Astrocyte (in vitro differentiated cells and primary cell): ENCODE data around the gene IBTK. TPM values are rescaled to one million over a fixed set of nuclear protein-coding genes. Genes with fewer than 3 reads are reported as not detected.
"Not testable (repeated sequence)": the region's sequence is repeated elsewhere in the genome, so short reads cannot be mapped to it uniquely, and the experiment has no call there.

ENCODE experiments used
- DNase-seq: peaks from one replicate; pipeline ENCODE4 v3.0.0-alpha.2; 2010; ENCODE audit warnings: low read depth
- FAIRE-seq: peaks from 2 replicates; lab custom pipeline; 2011; peaks lifted over from hg19 to GRCh38; lab: Jason Lieb, UNC
- H2AFZ ChIP-seq: 2 replicates; pipeline ENCODE4 v1.6.0; 2012; ENCODE audit warnings: low read depth, low read length, inconsistent platforms
- H3K27ac ChIP-seq: 2 replicates; pipeline ENCODE4 v1.5.1; 2011; ENCODE audit warnings: low read depth, low read length, inconsistent platforms
- H3K27me3 ChIP-seq: 2 replicates; pipeline ENCODE4 v1.6.0; 2011; ENCODE audit warnings: low read length, inconsistent platforms; ENCODE audit not compliant: insufficient read depth
- H3K36me3 ChIP-seq: 2 replicates; pipeline ENCODE4 v1.5.1; 2011; ENCODE audit warnings: low read length, inconsistent platforms; ENCODE audit not compliant: insufficient read depth
- H3K4me1 ChIP-seq: 2 replicates; pipeline ENCODE4 v1.5.1; 2011; ENCODE audit warnings: low read length, inconsistent platforms; ENCODE audit not compliant: insufficient read depth
- H3K4me2 ChIP-seq: 2 replicates; pipeline ENCODE4 v1.6.0; 2012; ENCODE audit warnings: low read length, inconsistent platforms
- H3K4me3 ChIP-seq: 2 replicates; pipeline ENCODE4 v1.5.1; 2011; ENCODE audit warnings: low read depth, mild to moderate bottlenecking, low read length, inconsistent platforms; ENCODE audit not compliant: insufficient read depth
- H3K79me2 ChIP-seq: 2 replicates; pipeline ENCODE4 v1.6.0; 2012; ENCODE audit warnings: mild to moderate bottlenecking, low read length, inconsistent platforms; ENCODE audit not compliant: insufficient read depth
- H3K9ac ChIP-seq: 2 replicates; pipeline ENCODE4 v1.6.0; 2012; ENCODE audit warnings: mild to moderate bottlenecking, low read length, inconsistent platforms
- H3K9me3 ChIP-seq: 2 replicates; pipeline ENCODE4 v1.5.1; 2012; ENCODE audit warnings: low read depth, mild to moderate bottlenecking, low read length, inconsistent platforms; ENCODE audit not compliant: insufficient read depth
- H4K20me1 ChIP-seq: 2 replicates; pipeline ENCODE4 v1.6.0; 2012; ENCODE audit warnings: low read length, inconsistent platforms; ENCODE audit not compliant: insufficient read depth
- H3K27ac Mint-ChIP-seq: one replicate; pipeline ENCODE4 v1.8.0; 2021; ENCODE audit warnings: mild to moderate bottlenecking, mixed read lengths; ENCODE audit not compliant: unreplicated experiment
- H3K27me3 Mint-ChIP-seq: one replicate; pipeline ENCODE4 v1.8.0; 2021; ENCODE audit warnings: low read depth, mixed read lengths; ENCODE audit not compliant: unreplicated experiment
- H3K36me3 Mint-ChIP-seq: one replicate; pipeline ENCODE4 v1.8.0; 2021; ENCODE audit warnings: low read depth, mixed read lengths; ENCODE audit not compliant: unreplicated experiment
- H3K4me1 Mint-ChIP-seq: one replicate; pipeline ENCODE4 v1.8.0; 2021; ENCODE audit warnings: low read depth, mixed read lengths; ENCODE audit not compliant: unreplicated experiment
- H3K4me3 Mint-ChIP-seq: one replicate; pipeline ENCODE4 v1.8.0; 2021; ENCODE audit warnings: mild to moderate bottlenecking, moderate library complexity, mixed read lengths; ENCODE audit not compliant: unreplicated experiment
- H3K9me3 Mint-ChIP-seq: one replicate; pipeline ENCODE4 v1.8.0; 2021; ENCODE audit warnings: mild to moderate bottlenecking, mixed read lengths; ENCODE audit not compliant: unreplicated experiment
- EZH2 ChIP-seq: IDR thresholded peaks from 2 replicates; pipeline ENCODE4 v1.6.1; 2012; ENCODE audit warnings: mild to moderate bottlenecking, low read length, inconsistent platforms; ENCODE audit not compliant: insufficient read depth
- total RNA-seq: library from RNA; stranded (reverse); gene quantifications from 2 replicates; pipeline ENCODE4 v1.2.1, GENCODE V29; 2021
- TF ChIP-seq, protein P1 (sequence below): IDR thresholded peaks from 2 replicates; pipeline ENCODE4 v1.5.1; 2011; ENCODE audit warnings: low read depth, mild to moderate bottlenecking, inconsistent platforms, low read length, moderate library complexity; ENCODE audit not compliant: insufficient read depth

IBTK gene
- total RNA-seq, 1 donor from 2014 or later = 42.7 TPM

DNA sequence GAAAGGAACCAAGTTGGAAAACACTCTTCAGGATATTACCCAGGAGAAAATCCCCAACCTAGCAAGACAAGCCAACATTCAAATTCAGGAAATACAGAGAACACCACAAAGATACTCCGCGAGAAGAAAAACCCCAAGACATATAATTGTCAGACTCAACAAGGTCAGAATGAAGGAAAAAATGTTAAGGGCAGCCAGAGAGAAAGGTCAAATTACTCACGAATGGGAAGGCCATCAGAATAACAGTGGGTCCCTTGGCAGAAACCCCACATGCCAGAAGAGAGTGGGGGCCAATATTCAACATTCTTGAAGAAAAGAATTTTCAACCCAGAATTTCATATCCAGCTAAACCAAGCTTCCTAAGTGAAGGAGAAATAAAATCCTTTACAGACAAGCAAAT, 94.8 kb downstream of the IBTK start:
- FAIRE-seq, H3K36me3 ChIP-seq, H3K79me2 ChIP-seq, H3K27me3 Mint-ChIP-seq, H3K27ac ChIP-seq, H3K4me1 ChIP-seq, H3K4me2 ChIP-seq, H3K27me3 ChIP-seq, H3K4me3 ChIP-seq, DNase-seq, H3K27ac Mint-ChIP-seq, H3K9ac ChIP-seq, H3K4me1 Mint-ChIP-seq, H3K4me3 Mint-ChIP-seq, H3K9me3 ChIP-seq, H4K20me1 ChIP-seq, H2AFZ ChIP-seq: not testable (repeated sequence)
- peaks cover 12% of the 10 kb centered on the region for H3K9me3 Mint-ChIP-seq
- H3K36me3 Mint-ChIP-seq = peaks cover 26% of the 10 kb centered on the region

DNA sequence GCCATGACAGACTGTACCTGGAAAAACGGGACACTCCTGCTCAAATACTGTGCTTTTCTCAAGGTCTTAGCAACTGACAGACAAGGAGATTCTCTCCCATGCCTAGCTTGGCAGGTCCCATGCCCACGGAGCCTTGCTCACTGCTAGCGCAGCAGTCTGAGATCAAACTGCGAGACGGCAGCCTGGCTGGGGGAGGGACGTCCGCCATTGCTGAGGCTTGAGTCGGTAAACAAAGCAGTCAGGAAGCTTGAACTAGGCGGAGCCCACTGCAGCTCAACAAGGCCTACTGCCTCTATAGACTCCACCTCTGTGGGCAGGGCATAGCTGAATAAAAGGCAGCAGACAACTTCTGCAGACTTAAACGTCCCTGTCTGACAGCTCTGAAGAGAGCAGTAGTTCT, 96.4 kb downstream of the IBTK start:
- H3K4me1 ChIP-seq, H3K9me3 ChIP-seq, H3K27ac ChIP-seq, H3K4me2 ChIP-seq, FAIRE-seq, H4K20me1 ChIP-seq, DNase-seq, H3K79me2 ChIP-seq, H3K9me3 Mint-ChIP-seq, H2AFZ ChIP-seq, H3K4me1 Mint-ChIP-seq, H3K27ac Mint-ChIP-seq, H3K27me3 Mint-ChIP-seq, H3K4me3 Mint-ChIP-seq, H3K4me3 ChIP-seq, H3K27me3 ChIP-seq, H3K36me3 ChIP-seq, H3K9ac ChIP-seq: not testable (repeated sequence)
- H3K36me3 Mint-ChIP-seq = peaks cover 22% of the 10 kb centered on the region

DNA sequence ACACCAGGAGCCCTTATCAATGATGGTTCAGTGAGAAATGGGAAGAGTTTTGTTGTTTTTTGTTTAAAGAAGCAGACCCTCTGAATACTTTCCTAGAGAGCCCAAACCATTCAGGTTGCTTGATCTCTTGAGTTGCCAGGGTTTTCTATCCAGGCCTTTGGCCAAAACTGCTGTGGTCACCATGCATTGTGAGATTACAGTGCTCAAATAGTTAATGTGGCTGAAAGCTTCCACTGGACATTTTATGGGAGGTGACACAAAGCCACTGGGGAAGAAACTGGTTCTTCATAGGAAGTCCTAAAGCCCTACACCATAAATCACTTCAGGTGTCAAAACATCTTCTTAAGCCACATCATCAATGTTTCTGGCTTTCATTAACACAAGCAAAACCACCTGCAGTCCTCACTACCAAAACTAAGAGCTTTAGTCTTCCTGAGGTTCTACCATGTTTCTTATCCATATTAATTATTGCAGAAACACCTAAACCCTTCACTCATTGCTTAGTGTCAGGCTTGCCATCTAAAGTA, 101.6 kb downstream of the IBTK start:
- H3K36me3 Mint-ChIP-seq = no peaks in the 10 kb centered on the region
- peaks cover 26% of the 10 kb centered on the region for H3K4me1 Mint-ChIP-seq
- Histone ChIP-seq H3K79me2 (no peaks in the 10 kb centered on the region), H3K27me3 (no peaks in the 10 kb centered on the region), H4K20me1 (no peaks in the 10 kb centered on the region), H3K4me1 (peaks cover 22% of the 10 kb centered on the region), H3K4me2 (no peak overlapping the region), H3K9me3 (no peaks in the 10 kb centered on the region), H3K9ac (no peak overlapping the region), H3K36me3 (no peaks in the 10 kb centered on the region), H3K4me3 (no peak overlapping the region), H2AFZ (no peak overlapping the region), H3K27ac (no peak overlapping the region)
- peaks cover 2% of the 10 kb centered on the region for H3K9me3 Mint-ChIP-seq
- no peak for TF ChIP-seq EZH2
- TF ChIP-seq, protein P1, sequence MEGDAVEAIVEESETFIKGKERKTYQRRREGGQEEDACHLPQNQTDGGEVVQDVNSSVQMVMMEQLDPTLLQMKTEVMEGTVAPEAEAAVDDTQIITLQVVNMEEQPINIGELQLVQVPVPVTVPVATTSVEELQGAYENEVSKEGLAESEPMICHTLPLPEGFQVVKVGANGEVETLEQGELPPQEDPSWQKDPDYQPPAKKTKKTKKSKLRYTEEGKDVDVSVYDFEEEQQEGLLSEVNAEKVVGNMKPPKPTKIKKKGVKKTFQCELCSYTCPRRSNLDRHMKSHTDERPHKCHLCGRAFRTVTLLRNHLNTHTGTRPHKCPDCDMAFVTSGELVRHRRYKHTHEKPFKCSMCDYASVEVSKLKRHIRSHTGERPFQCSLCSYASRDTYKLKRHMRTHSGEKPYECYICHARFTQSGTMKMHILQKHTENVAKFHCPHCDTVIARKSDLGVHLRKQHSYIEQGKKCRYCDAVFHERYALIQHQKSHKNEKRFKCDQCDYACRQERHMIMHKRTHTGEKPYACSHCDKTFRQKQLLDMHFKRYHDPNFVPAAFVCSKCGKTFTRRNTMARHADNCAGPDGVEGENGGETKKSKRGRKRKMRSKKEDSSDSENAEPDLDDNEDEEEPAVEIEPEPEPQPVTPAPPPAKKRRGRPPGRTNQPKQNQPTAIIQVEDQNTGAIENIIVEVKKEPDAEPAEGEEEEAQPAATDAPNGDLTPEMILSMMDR = no peak
- no peak overlapping the region for H3K4me3 Mint-ChIP-seq
- H3K27ac Mint-ChIP-seq = peak overlapping the region; percentile 63
- FAIRE-seq (no peak), DNase-seq (no peak)
- H3K27me3 Mint-ChIP-seq = no peaks in the 10 kb centered on the region
